IMR-90 (cell line): Measurements from ENCODE around the gene HCCS. TPM values are rescaled to one million over a fixed set of nuclear protein-coding genes. Genes with fewer than 3 reads are reported as not detected.

Experiments
- ATAC-seq: fragments of 200-7000 bp; cut with Tn5 transposase; 2 replicates; pipeline ENCODE4 v1.9.1; 2020; ENCODE audit warnings: low read depth, mild to moderate bottlenecking, moderate library complexity
- BruUV-seq: library from RNA; stranded (reverse); fragments of 400-500 nt; replicated peaks from 2 replicates; lab custom pipeline; 2021; lab: Mats Ljungman, UMichigan
- CTCF ChIA-PET: fragments of 300-600 bp; formaldehyde crosslinking; extraction: SDS; loops from one replicate; lab custom pipeline; 2021; ENCODE audit warnings: antibody characterized with exemption; lab: Yijun Ruan, JAX
- POLR2A ChIA-PET: fragments of 300-600 bp; sonication (Branson Sonifier 250); formaldehyde crosslinking; loops from one replicate; lab custom pipeline; 2022; ENCODE audit warnings: antibody characterized with exemption; ENCODE audit not compliant: unreplicated experiment; lab: Charles Lee
- DNase-seq: peaks from one replicate; pipeline ENCODE4 v3.0.0; 2013
- H2AFZ ChIP-seq: replicated peaks from 2 replicates; pipeline ENCODE3; 2013; ENCODE audit warnings: low read length, mild to moderate bottlenecking; ENCODE audit not compliant: poor library complexity
- H2AK5ac ChIP-seq: 2 replicates; pipeline ENCODE4 v1.6.1; 2013; ENCODE audit warnings: low read depth, low read length, inconsistent platforms
- H2AK9ac ChIP-seq: replicated peaks from 2 replicates; pipeline ENCODE3; 2013; ENCODE audit warnings: mild to moderate bottlenecking, low read depth, low read length, moderate library complexity; ENCODE audit not compliant: poor library complexity
- H2BK120ac ChIP-seq: 2 replicates; pipeline ENCODE4 v1.6.1; 2013; ENCODE audit warnings: low read depth, low read length, inconsistent platforms
- H2BK15ac ChIP-seq: 3 replicates; pipeline ENCODE4 v1.6.1; 2013; ENCODE audit warnings: low read depth, low read length, inconsistent platforms
- H2BK20ac ChIP-seq: 2 replicates; pipeline ENCODE4 v1.6.1; 2013; ENCODE audit warnings: low read depth, mild to moderate bottlenecking, inconsistent platforms, low read length, moderate library complexity
- H2BK5ac ChIP-seq: 2 replicates; pipeline ENCODE4 v1.6.1; 2013; ENCODE audit warnings: mild to moderate bottlenecking, low read depth, low read length, inconsistent platforms; ENCODE audit not compliant: poor library complexity, severe bottlenecking
- H3K14ac ChIP-seq: replicated peaks from 2 replicates; pipeline ENCODE4 v1.6.1; 2013; ENCODE audit warnings: low read depth, low read length, inconsistent platforms
- H3K18ac ChIP-seq: 2 replicates; pipeline ENCODE4 v1.6.1; 2013; ENCODE audit warnings: low read depth, low read length, control low read depth
- H3K23ac ChIP-seq: 2 replicates; pipeline ENCODE4 v1.6.1; 2013; ENCODE audit warnings: low read depth, low read length, inconsistent platforms
- H3K27ac ChIP-seq: 2 replicates; pipeline ENCODE4 v1.5.1; 2013; ENCODE audit warnings: mild to moderate bottlenecking, control low read depth, low read length; ENCODE audit not compliant: insufficient read depth
- H3K27me3 ChIP-seq: 2 replicates; pipeline ENCODE4 v1.6.1; 2013; ENCODE audit warnings: low read length; ENCODE audit not compliant: control insufficient read depth, insufficient read depth
- H3K36me3 ChIP-seq: 2 replicates; pipeline ENCODE4 v1.6.1; 2013; ENCODE audit warnings: low read length, mixed read lengths; ENCODE audit not compliant: control insufficient read depth, insufficient read depth
- H3K4ac ChIP-seq: 2 replicates; pipeline ENCODE4 v1.6.1; 2013; ENCODE audit warnings: low read depth, low read length, inconsistent platforms
- H3K4me1 ChIP-seq: 2 replicates; pipeline ENCODE4 v1.6.1; 2013; ENCODE audit warnings: low read length, mixed read lengths; ENCODE audit not compliant: control insufficient read depth, insufficient read depth
- H3K4me2 ChIP-seq: 2 replicates; pipeline ENCODE4 v1.6.1; 2013; ENCODE audit warnings: low read depth, mild to moderate bottlenecking, control low read depth, low read length, moderate library complexity
- H3K4me3 ChIP-seq: 2 replicates; pipeline ENCODE4 v1.5.1; 2013; ENCODE audit warnings: low read depth, mild to moderate bottlenecking, control low read depth, low read length, moderate library complexity; ENCODE audit not compliant: insufficient read depth
- H3K56ac ChIP-seq: 2 replicates; pipeline ENCODE4 v1.6.1; 2013; ENCODE audit warnings: low read length, inconsistent platforms; ENCODE audit not compliant: insufficient read depth; ENCODE audit errors: extremely low read depth
- H3K79me1 ChIP-seq, 2 experiments: 2 replicates each; pipeline ENCODE4 v1.6.1; 2013; ENCODE audit warnings: low read length in 2 of 2, inconsistent platforms in 1 of 2, low read depth in 1 of 2
- H3K9ac ChIP-seq: 2 replicates; pipeline ENCODE4 v1.6.1; 2013; ENCODE audit warnings: low read depth, low read length, control low read depth
- H3K9me1 ChIP-seq: 2 replicates; pipeline ENCODE4 v1.6.1; 2013; ENCODE audit warnings: low read length, inconsistent platforms; ENCODE audit not compliant: insufficient read depth
- H3K9me3 ChIP-seq: 2 replicates; pipeline ENCODE4 v1.6.1; 2013; ENCODE audit warnings: low read length; ENCODE audit not compliant: control insufficient read depth, insufficient read depth
- H4K20me1 ChIP-seq: 2 replicates; pipeline ENCODE4 v1.6.1; 2013; ENCODE audit warnings: low read length, inconsistent platforms; ENCODE audit not compliant: insufficient read depth
- H4K5ac ChIP-seq: 2 replicates; pipeline ENCODE4 v1.6.1; 2013; ENCODE audit warnings: mild to moderate bottlenecking, low read depth, low read length, control low read depth
- H4K8ac ChIP-seq, 2 experiments: 2 replicates each; pipeline ENCODE4 v1.6.1; 2013; ENCODE audit warnings: low read depth in 2 of 2, low read length in 2 of 2, control low read depth in 1 of 2, inconsistent platforms in 1 of 2
- H4K91ac ChIP-seq: 2 replicates; pipeline ENCODE4 v1.6.1; 2013; ENCODE audit warnings: low read depth, low read length, inconsistent platforms; ENCODE audit not compliant: insufficient read depth
- BHLHE40 ChIP-seq: fragments of 150-350 bp; IDR thresholded peaks from 2 replicates; pipeline ENCODE4 v1.6.1; 2016; ENCODE audit warnings: mild to moderate bottlenecking, low read depth, low read length
- CEBPB ChIP-seq: IDR thresholded peaks from 2 replicates; pipeline ENCODE4 v1.6.1; 2012; ENCODE audit warnings: low read depth, low read length, improper control_type of control experiment
- FOS ChIP-seq: fragments of 150-350 bp; IDR thresholded peaks from 2 replicates; pipeline ENCODE4 v1.6.1; 2016; ENCODE audit warnings: low read depth, low read length
- MXI1 ChIP-seq: IDR thresholded peaks from 2 replicates; pipeline ENCODE4 v1.6.1; 2012; ENCODE audit warnings: low read depth, mild to moderate bottlenecking, low read length, moderate library complexity, borderline replicate concordance
- NFE2L2 ChIP-seq: fragments of 150-350 bp; IDR thresholded peaks from 2 replicates; pipeline ENCODE4 v1.6.1; 2016; ENCODE audit warnings: low read depth, mild to moderate bottlenecking, low read length
- RAD21 ChIP-seq: IDR thresholded peaks from 2 replicates; pipeline ENCODE4 v1.6.1; 2012; ENCODE audit warnings: low read length, improper control_type of control experiment
- RCOR1 ChIP-seq: IDR thresholded peaks from 2 replicates; pipeline ENCODE4 v1.6.1; 2012; ENCODE audit warnings: mild to moderate bottlenecking, low read length, improper control_type of control experiment; ENCODE audit not compliant: insufficient replicate concordance
- RFX5 ChIP-seq: IDR thresholded peaks from 2 replicates; pipeline ENCODE4 v1.8.0; 2012; ENCODE audit warnings: low read depth, mild to moderate bottlenecking, low read length, moderate library complexity
- WGBS, 2 experiments: methylation state at CpG; one replicate each; pipeline versions ENCODE4 v1.1.5 to v1.1.7; 2013; ENCODE audit warnings: missing lambda C conversion rate in 2 of 2; ENCODE audit not compliant: insufficient read length in 1 of 2; ENCODE audit errors: extremely low coverage in 2 of 2; 5-methylcytosine and 5-hydroxymethylcytosine counted together
- dilution Hi-C: fragments of 300-500 bp; cut with HindIII; formaldehyde crosslinking; loops from one replicate; pipeline ENCODE4 v1.14.3; 2018; ENCODE audit warnings: low sequenced_read_pairs; ENCODE audit not compliant: unreplicated experiment
- in situ Hi-C: fragments of 300-500 bp; cut with MboI; formaldehyde crosslinking; loops from 3 replicates; pipeline ENCODE4 v1.14.3; 2019; ENCODE audit warnings: low sequenced_read_pairs, inconsistent platforms, mixed read lengths
- intact Hi-C: fragments of 100-400 bp; cut with micrococcal nuclease; formaldehyde crosslinking; loops from 2 replicates; pipeline ENCODE4 v1.10.0; 2022
- polyA plus RNA-seq, 3 experiments: library from polyadenylated mRNA; depleted of rRNA; stranded (reverse); fragments of >200 nt; gene quantifications; 2 replicates each; pipeline ENCODE4 v1.2.3, GENCODE V29; 2012; ENCODE audit warnings: low replicate concordance in 1 of 3
- total RNA-seq: library from RNA; depleted of rRNA; stranded (reverse); fragments of >200 nt; gene quantifications from 2 replicates; pipeline ENCODE4 v1.2.3, GENCODE V29; 2012
- TF ChIP-seq, protein P1 (sequence below): conservative IDR thresholded peaks from 2 replicates; pipeline ENCODE4 v1.5.1; 2012; ENCODE audit warnings: mild to moderate bottlenecking, low read depth, low read length, improper control_type of control experiment
- TF ChIP-seq, protein P2 (sequence below): fragments of 150-350 bp; IDR thresholded peaks from 2 replicates; pipeline ENCODE4 v1.6.1; 2017; ENCODE audit warnings: mild to moderate bottlenecking, antibody characterized with exemption, low read length, low read depth

HCCS gene
- total and polyA plus RNA-seq, 2 of the 4 experiments (the other 2 are of a cell fraction), result 24.0 to 28.6 TPM

DNA sequence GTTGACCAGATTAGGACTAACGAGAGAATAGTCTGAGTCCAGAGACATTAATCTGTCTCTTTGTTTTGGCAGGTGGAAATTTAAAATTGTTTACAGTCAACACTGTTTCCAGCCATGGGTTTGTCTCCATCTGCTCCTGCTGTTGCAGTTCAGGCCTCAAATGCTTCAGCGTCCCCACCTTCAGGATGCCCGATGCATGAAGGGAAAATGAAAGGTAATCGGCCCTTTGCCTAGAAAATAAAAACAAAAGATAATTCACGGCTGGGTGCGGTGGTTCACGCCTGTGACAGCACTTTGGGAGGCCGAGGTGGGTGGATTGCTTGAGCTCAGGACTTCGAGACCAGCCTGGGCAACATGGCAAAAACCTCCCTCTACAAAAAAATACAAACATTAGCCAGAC, 815 bp downstream of the HCCS start:
- BruUV-seq, result no TSS peak

More for the DNA sequence above, 815 bp downstream of the HCCS start:
- Histone ChIP-seq H4K91ac (0 out of 2 replicates have a peak overlapping the region, but pooled peaks have one; percentile 47), H3K23ac (peak overlapping the region; percentile 74), H3K4ac (0 out of 2 replicates have a peak overlapping the region, but pooled peaks have one; percentile 83), H3K56ac (peak overlapping the region; percentile 54; the same call in 1 of the 2 replicates), H3K9me3 (no peaks in the 10 kb centered on the region), H3K9ac (peak overlapping the region; percentile 88), H2AFZ (no peak overlapping the region), H2AK5ac (peak overlapping the region; percentile 43; the same call in 1 of the 2 replicates), H3K27ac (no peak overlapping the region; the same call in 1 of the 2 replicates), H3K18ac (no peak overlapping the region), H2BK120ac (no peak overlapping the region), H3K4me3 (peak overlapping the region; percentile 95), H2BK5ac (no peak overlapping the region), H4K20me1 (no peaks in the 10 kb centered on the region), H3K79me1 (peaks cover 13 to 26% of the 10 kb centered on the region in 2 experiments; a peak in 3 of 4 replicates), H3K27me3 (no peaks in the 10 kb centered on the region), H3K4me2 (peak overlapping the region; percentile 93), H3K4me1 (peaks cover 5% of the 10 kb centered on the region; the same call in 1 of the 2 replicates), H4K8ac (peak overlapping the region in 1 of 2 experiments; percentile 77; a peak in 1 of 4 replicates), H2AK9ac (no peak overlapping the region), H2BK20ac (no peak overlapping the region), H2BK15ac (no peak overlapping the region), H3K36me3 (peaks cover 20% of the 10 kb centered on the region), H3K14ac (peak overlapping the region; percentile 77; the same call in 1 of the 2 replicates), H4K5ac (no peak overlapping the region), H3K9me1 (no peaks in the 10 kb centered on the region)
- DNase-seq (no peak), ATAC-seq (no peak)
- WGBS, 2 experiments, result no CpG with 5 or more reads among the region's 9 CpGs
- in situ Hi-C loops, result no loop called here
- intact Hi-C loops, result no loop called here
- ChIA-PET CTCF (no interaction called here), POLR2A (no interaction called here)
- dilution Hi-C loops, result no loop called here
- TF ChIP-seq RFX5 (no peak), FOS (no peak), RAD21 (no peak), RCOR1 (no peak), MXI1 (no peak), CEBPB (no peak), NFE2L2 (no peak), BHLHE40 (no peak)
- TF ChIP-seq, protein P1, sequence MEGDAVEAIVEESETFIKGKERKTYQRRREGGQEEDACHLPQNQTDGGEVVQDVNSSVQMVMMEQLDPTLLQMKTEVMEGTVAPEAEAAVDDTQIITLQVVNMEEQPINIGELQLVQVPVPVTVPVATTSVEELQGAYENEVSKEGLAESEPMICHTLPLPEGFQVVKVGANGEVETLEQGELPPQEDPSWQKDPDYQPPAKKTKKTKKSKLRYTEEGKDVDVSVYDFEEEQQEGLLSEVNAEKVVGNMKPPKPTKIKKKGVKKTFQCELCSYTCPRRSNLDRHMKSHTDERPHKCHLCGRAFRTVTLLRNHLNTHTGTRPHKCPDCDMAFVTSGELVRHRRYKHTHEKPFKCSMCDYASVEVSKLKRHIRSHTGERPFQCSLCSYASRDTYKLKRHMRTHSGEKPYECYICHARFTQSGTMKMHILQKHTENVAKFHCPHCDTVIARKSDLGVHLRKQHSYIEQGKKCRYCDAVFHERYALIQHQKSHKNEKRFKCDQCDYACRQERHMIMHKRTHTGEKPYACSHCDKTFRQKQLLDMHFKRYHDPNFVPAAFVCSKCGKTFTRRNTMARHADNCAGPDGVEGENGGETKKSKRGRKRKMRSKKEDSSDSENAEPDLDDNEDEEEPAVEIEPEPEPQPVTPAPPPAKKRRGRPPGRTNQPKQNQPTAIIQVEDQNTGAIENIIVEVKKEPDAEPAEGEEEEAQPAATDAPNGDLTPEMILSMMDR, result no peak
- TF ChIP-seq, protein P2, sequence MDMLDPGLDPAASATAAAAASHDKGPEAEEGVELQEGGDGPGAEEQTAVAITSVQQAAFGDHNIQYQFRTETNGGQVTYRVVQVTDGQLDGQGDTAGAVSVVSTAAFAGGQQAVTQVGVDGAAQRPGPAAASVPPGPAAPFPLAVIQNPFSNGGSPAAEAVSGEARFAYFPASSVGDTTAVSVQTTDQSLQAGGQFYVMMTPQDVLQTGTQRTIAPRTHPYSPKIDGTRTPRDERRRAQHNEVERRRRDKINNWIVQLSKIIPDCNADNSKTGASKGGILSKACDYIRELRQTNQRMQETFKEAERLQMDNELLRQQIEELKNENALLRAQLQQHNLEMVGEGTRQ, result no peak
